Mammary epithelial cell (primary cell): ENCODE measurements around the gene BICD2.

Source experiments
- EZH2 ChIP-seq: IDR thresholded peaks from 2 replicates; pipeline ENCODE4 v1.6.1; 2012; ENCODE audit warnings: low read length, inconsistent platforms, borderline replicate concordance
- TF ChIP-seq, protein P1 (sequence below), 2 donors: IDR thresholded peaks in 1 of 2; conservative IDR thresholded peaks in 1 of 2; 2 replicates each; pipeline ENCODE4 v1.5.1; 2011 to 2012; ENCODE audit warnings: inconsistent platforms in 2 of 2, low read length in 2 of 2, mild to moderate bottlenecking in 2 of 2, control low read depth in 1 of 2, low read depth in 1 of 2; ENCODE audit not compliant: insufficient read depth in 1 of 2; ENCODE audit errors: extremely low read depth in 1 of 2

DNA sequence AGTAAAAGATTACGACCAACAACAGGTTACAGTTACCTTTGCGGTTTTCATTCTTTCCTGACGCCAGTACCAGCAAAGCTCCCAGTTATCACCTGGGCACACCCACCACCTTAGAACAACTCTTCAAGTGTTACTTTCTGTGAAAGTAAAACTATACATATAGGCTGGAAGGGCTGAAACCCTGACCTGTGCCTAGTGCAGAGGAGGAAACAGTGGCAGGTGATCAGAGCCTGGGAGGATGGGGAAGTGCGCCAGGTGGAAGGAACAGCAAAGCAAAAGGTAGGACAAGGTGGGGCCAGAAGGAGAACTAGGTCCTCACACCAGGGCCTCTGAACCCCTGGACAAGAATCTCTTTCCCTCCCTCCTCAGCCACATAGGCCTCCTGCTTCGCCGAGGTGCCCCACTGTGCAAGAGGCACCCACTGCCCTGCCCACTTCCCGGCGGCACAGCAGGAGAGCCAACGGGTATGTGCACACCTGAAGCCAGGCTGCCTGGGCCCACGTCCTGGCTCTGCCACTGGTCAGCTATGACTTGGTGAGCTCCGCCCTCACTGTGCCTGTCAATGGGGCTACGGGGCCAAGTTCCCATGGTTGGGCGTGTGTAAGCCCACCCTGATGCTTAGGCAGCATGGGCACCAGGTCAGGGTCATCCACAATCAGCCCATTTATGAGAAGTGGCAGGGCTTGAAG lies 26.9 kb downstream of the BICD2 start:
- TF ChIP-seq, protein P1, sequence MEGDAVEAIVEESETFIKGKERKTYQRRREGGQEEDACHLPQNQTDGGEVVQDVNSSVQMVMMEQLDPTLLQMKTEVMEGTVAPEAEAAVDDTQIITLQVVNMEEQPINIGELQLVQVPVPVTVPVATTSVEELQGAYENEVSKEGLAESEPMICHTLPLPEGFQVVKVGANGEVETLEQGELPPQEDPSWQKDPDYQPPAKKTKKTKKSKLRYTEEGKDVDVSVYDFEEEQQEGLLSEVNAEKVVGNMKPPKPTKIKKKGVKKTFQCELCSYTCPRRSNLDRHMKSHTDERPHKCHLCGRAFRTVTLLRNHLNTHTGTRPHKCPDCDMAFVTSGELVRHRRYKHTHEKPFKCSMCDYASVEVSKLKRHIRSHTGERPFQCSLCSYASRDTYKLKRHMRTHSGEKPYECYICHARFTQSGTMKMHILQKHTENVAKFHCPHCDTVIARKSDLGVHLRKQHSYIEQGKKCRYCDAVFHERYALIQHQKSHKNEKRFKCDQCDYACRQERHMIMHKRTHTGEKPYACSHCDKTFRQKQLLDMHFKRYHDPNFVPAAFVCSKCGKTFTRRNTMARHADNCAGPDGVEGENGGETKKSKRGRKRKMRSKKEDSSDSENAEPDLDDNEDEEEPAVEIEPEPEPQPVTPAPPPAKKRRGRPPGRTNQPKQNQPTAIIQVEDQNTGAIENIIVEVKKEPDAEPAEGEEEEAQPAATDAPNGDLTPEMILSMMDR (conservative IDR thresholded peaks at IDR 0.05 in 1 of 2, IDR thresholded peaks at IDR 0.05 in 1 of 2; ENCODE audit: extremely low read depth in 1 of 2, insufficient read depth in 1 of 2, low read depth in 1 of 2, low read length in 2 of 2) = no peak
- no peak for TF ChIP-seq EZH2
